KMS-11 (cell line): ENCODE results near the gene TTI1.

Experiments used
- H2AFZ ChIP-seq: fragments of 200-600 bp; sonication (generic); 2 replicates; pipeline ENCODE4 v1.6.1; 2016; ENCODE audit warnings: antibody characterized with exemption, mixed run types, low read depth
- H3K27ac ChIP-seq: fragments of 200-600 bp; sonication (generic); 2 replicates; pipeline ENCODE4 v1.6.1; 2016; ENCODE audit warnings: mild to moderate bottlenecking, mixed run types
- H3K27me3 ChIP-seq: fragments of 200-600 bp; sonication (generic); 2 replicates; pipeline ENCODE4 v1.6.1; 2017; ENCODE audit warnings: mild to moderate bottlenecking, low read depth, mixed run types, moderate library complexity; ENCODE audit not compliant: insufficient read depth
- H3K36me3 ChIP-seq: fragments of 200-600 bp; sonication (generic); 2 replicates; pipeline ENCODE4 v1.6.1; 2017; ENCODE audit warnings: mild to moderate bottlenecking, mixed run types; ENCODE audit not compliant: insufficient read depth
- H3K4me1 ChIP-seq: fragments of 200-600 bp; sonication (generic); 2 replicates; pipeline ENCODE4 v1.6.1; 2016; ENCODE audit warnings: mild to moderate bottlenecking, low read depth, mixed run types; ENCODE audit not compliant: poor library complexity, severe bottlenecking
- H3K4me2 ChIP-seq: fragments of 200-600 bp; sonication (generic); 2 replicates; pipeline ENCODE4 v1.7.0; 2016; ENCODE audit warnings: mild to moderate bottlenecking, mixed run types
- H3K4me3 ChIP-seq: fragments of 200-600 bp; sonication (generic); IDR thresholded peaks from 2 replicates; pipeline ENCODE4 v1.6.1; 2017; ENCODE audit warnings: low read depth, low read length, mixed read lengths; ENCODE audit not compliant: insufficient read depth
- H3K79me2 ChIP-seq: fragments of 200-600 bp; sonication (generic); 2 replicates; pipeline ENCODE4 v1.6.1; 2016; ENCODE audit warnings: low read depth, mixed run types; ENCODE audit not compliant: insufficient read depth
- H3K9ac ChIP-seq: fragments of 200-600 bp; sonication (generic); 2 replicates; pipeline ENCODE4 v1.6.1; 2016; ENCODE audit warnings: mild to moderate bottlenecking, mixed run types
- H4K20me1 ChIP-seq: fragments of 200-600 bp; sonication (generic); 2 replicates; pipeline ENCODE4 v1.6.1; 2016; ENCODE audit warnings: mild to moderate bottlenecking, mixed run types; ENCODE audit not compliant: insufficient read depth
- CTCF ChIP-seq: fragments of 200-600 bp; sonication (generic); conservative IDR thresholded peaks from 2 replicates; pipeline ENCODE4 v1.6.1; 2017; ENCODE audit warnings: low read depth, mild to moderate bottlenecking, antibody characterized with exemption, low read length, moderate library complexity, mixed read lengths

The TTI1 gene

GRCh38 chr20:38005903-38006302 is 27.4 kb downstream of the TTI1 start:
- no peaks in the 10 kb centered on the region for H3K27me3 ChIP-seq
- TF ChIP-seq CTCF, result no peak
- H3K36me3 ChIP-seq, result no peaks in the 10 kb centered on the region
- peaks cover 22% of the 10 kb centered on the region for H3K79me2 ChIP-seq
- no peak overlapping the region for H3K4me3 ChIP-seq
- H4K20me1 ChIP-seq, result no peaks in the 10 kb centered on the region
- H3K9ac ChIP-seq, result no peak overlapping the region
- H3K4me1 ChIP-seq, result no peaks in the 10 kb centered on the region
- no peak overlapping the region for H3K27ac ChIP-seq
- H2AFZ ChIP-seq, result no peak overlapping the region
- no peak overlapping the region for H3K4me2 ChIP-seq

- no peak overlapping the region for H3K27ac ChIP-seq
- H3K4me3 ChIP-seq, result no peak overlapping the region
- H3K36me3 ChIP-seq, result no peaks in the 10 kb centered on the region
- H3K4me2 ChIP-seq, result no peak overlapping the region
- no peaks in the 10 kb centered on the region for H3K27me3 ChIP-seq
- no peak overlapping the region for H3K9ac ChIP-seq
- no peaks in the 10 kb centered on the region for H3K4me1 ChIP-seq
- TF ChIP-seq CTCF, result no peak
- H3K79me2 ChIP-seq, result peaks cover 7% of the 10 kb centered on the region; the same call in 1 of the 2 replicates
- no peaks in the 10 kb centered on the region for H4K20me1 ChIP-seq
- no peak overlapping the region for H2AFZ ChIP-seq
These were observed 28.8 kb downstream of the TTI1 start for GRCh38 chr20:38004416-38004815.

- Histone ChIP-seq H2AFZ (no peak overlapping the region), H4K20me1 (no peaks in the 10 kb centered on the region), H3K4me1 (no peaks in the 10 kb centered on the region), H3K4me3 (no peak overlapping the region), H3K36me3 (no peaks in the 10 kb centered on the region), H3K79me2 (no peaks in the 10 kb centered on the region; the same call in 1 of the 2 replicates), H3K9ac (no peak overlapping the region), H3K4me2 (no peak overlapping the region), H3K27me3 (no peaks in the 10 kb centered on the region), H3K27ac (no peak overlapping the region)
- no peak for TF ChIP-seq CTCF
These were observed 30.8 kb downstream of the TTI1 start for GRCh38 chr20:38002422-38002821.

GRCh38 chr20:38001981-38002380 is 31.3 kb downstream of the TTI1 start:
- Histone ChIP-seq H3K9ac (no peak overlapping the region), H3K27ac (no peak overlapping the region), H3K4me2 (no peak overlapping the region), H3K4me1 (no peaks in the 10 kb centered on the region), H3K4me3 (no peak overlapping the region), H3K79me2 (no peaks in the 10 kb centered on the region; the same call in 1 of the 2 replicates), H3K27me3 (no peaks in the 10 kb centered on the region), H3K36me3 (no peaks in the 10 kb centered on the region), H2AFZ (no peak overlapping the region), H4K20me1 (no peaks in the 10 kb centered on the region)
- TF ChIP-seq CTCF, result no peak
